Thyroid gland (tissue), 4 donors: ENCODE results near the gene MEN1. TPM values are rescaled to one million over a fixed set of nuclear protein-coding genes. Genes with fewer than 3 reads are reported as not detected.
A peak's percentile ranks its signal among the peaks of the same experiment; 100 is the strongest.

ENCODE experiments used
- DNase-seq, 2 donors: peaks; one replicate each; pipeline ENCODE4 v3.0.0-alpha.2; 2019
- H3K27ac ChIP-seq, 3 donors: fragments of 200-600 bp; sonication (generic); 1 replicate in 2 of 3; 2 replicates in 1 of 3; pipeline ENCODE4 v1.5.1; 2016 to 2019; ENCODE audit warnings: mild to moderate bottlenecking in 1 of 3, moderate library complexity in 1 of 3
- H3K27me3 ChIP-seq: fragments of 200-600 bp; sonication (generic); one replicate; pipeline ENCODE4 v1.5.1; 2019
- H3K36me3 ChIP-seq, 2 donors: fragments of 200-600 bp; sonication (generic); one replicate each; pipeline ENCODE4 v1.5.1; 2016 to 2019
- H3K4me1 ChIP-seq, 2 donors: fragments of 200-600 bp; sonication (generic); one replicate each; pipeline ENCODE4 v1.5.1; 2017 to 2019
- H3K4me3 ChIP-seq, 3 donors: fragments of 200-600 bp; sonication (generic); replicated peaks in 1 of 3; 1 replicate in 2 of 3; 2 replicates in 1 of 3; pipeline ENCODE4 v1.5.1; 2016; ENCODE audit warnings: mild to moderate bottlenecking in 1 of 3
- H3K9me3 ChIP-seq: fragments of 200-600 bp; sonication (generic); one replicate; pipeline ENCODE4 v1.5.1; 2017
- CTCF ChIP-seq, 6 experiments: fragments of 200-600 bp in 3 of 6; fragments of 450-650 bp in 3 of 6; sonication (generic) in 3 of 6; IDR thresholded peaks; one replicate each; pipeline ENCODE4 v1.5.1; 2016 to 2019; ENCODE audit warnings: antibody characterized with exemption in 6 of 6, mild to moderate bottlenecking in 2 of 6, inconsistent platforms in 1 of 6, moderate library complexity in 1 of 6
- POLR2A ChIP-seq, 2 donors: fragments of 450-650 bp; IDR thresholded peaks; one replicate each; pipeline ENCODE4 v1.6.1; 2017; ENCODE audit warnings: antibody characterized with exemption in 2 of 2, mild to moderate bottlenecking in 2 of 2, moderate library complexity in 1 of 2
- whole genome bisulfite sequencing, 2 donors: methylation state at CpG; one replicate each; pipeline ENCODE4 v1.1.5; 2017; 5-methylcytosine and 5-hydroxymethylcytosine counted together
- intact Hi-C: fragments of 100-400 bp; cut with DNase I; formaldehyde crosslinking; loops from one replicate; pipeline ENCODE4 v1.15.1; 2023
- total RNA-seq, 4 donors: library from RNA; depleted of rRNA; stranded (reverse); fragments of >200 nt; gene quantifications; one replicate each; pipeline ENCODE4 v1.2.3, GENCODE V29; 2016

MEN1 gene
- total RNA-seq, 4 donors from 2014 or later: 23.5 to 31.5 (median 25.1) TPM

- WGBS, 2 donors: 22 to 33% methylated on average over 3 of the region's 3 CpGs
- peaks cover 17 to 30% of the 10 kb centered on the region in 2 donors for H3K4me1 ChIP-seq
- no peak for DNase-seq
- intact Hi-C loops: no loop called here
- H3K9me3 ChIP-seq: no peaks in the 10 kb centered on the region
- peak overlapping the region in 2 of 3 donors; percentile 57 to 60 for H3K4me3 ChIP-seq
- no peak for TF ChIP-seq POLR2A (IDR thresholded peaks at IDR 0.05)
- no peak for TF ChIP-seq CTCF (IDR thresholded peaks at IDR 0.05)
- no peak overlapping the region for H3K27ac ChIP-seq
- no peaks in the 10 kb centered on the region for H3K27me3 ChIP-seq
- H3K36me3 ChIP-seq: peaks cover 43 to 44% of the 10 kb centered on the region in 2 donors
Measured at GRCh38 chr11:64776875-64777274, 33.5 kb downstream of the MEN1 start.

- Histone ChIP-seq H3K36me3 (peaks cover 47 to 48% of the 10 kb centered on the region in 2 donors), H3K4me3 (peak overlapping the region in 1 of 3 donors; percentile 60)
- intact Hi-C loops: no loop called here
Measured at GRCh38 chr11:64776425-64776824, 33.9 kb downstream of the MEN1 start.

GRCh38 chr11:64774144-64774543 lies 36.2 kb downstream of the MEN1 start:
- Histone ChIP-seq H3K4me3 (no peak overlapping the region), H3K27me3 (no peaks in the 10 kb centered on the region), H3K27ac (no peak overlapping the region), H3K36me3 (peaks cover 68 to 71% of the 10 kb centered on the region in 2 donors), H3K9me3 (no peaks in the 10 kb centered on the region), H3K4me1 (peaks cover 11 to 23% of the 10 kb centered on the region in 2 donors)
- DNase-seq: no peak
- WGBS, 2 donors: 85% methylated on average over 5 of the region's 5 CpGs
- intact Hi-C loops: no loop called here
- TF ChIP-seq POLR2A (IDR thresholded peaks at IDR 0.05): no peak
- no peak for TF ChIP-seq CTCF (IDR thresholded peaks at IDR 0.05)

More at GRCh38 chr11:64776425-64776824, 33.9 kb downstream of the MEN1 start:
- H3K4me1 ChIP-seq: peaks cover 17 to 30% of the 10 kb centered on the region in 2 donors
- H3K27ac ChIP-seq: no peak overlapping the region
- no peaks in the 10 kb centered on the region for H3K27me3 ChIP-seq
- no peak for DNase-seq
- 65 to 66% methylated on average over 6 of the region's 6 CpGs for WGBS, 2 donors
- TF ChIP-seq POLR2A (IDR thresholded peaks at IDR 0.05) (no peak), CTCF (IDR thresholded peaks at IDR 0.05) (no peak)
- no peaks in the 10 kb centered on the region for H3K9me3 ChIP-seq

- Histone ChIP-seq H3K4me1 (peaks cover 11 to 23% of the 10 kb centered on the region in 2 donors), H3K27ac (no peak overlapping the region)
- 76 to 79% methylated on average over 3 of the region's 3 CpGs for WGBS, 2 donors
Measured at GRCh38 chr11:64772303-64773018, 37.9 kb downstream of the MEN1 start.

More at GRCh38 chr11:64772303-64773018, 37.9 kb downstream of the MEN1 start:
- Histone ChIP-seq H3K36me3 (peaks cover 85 to 88% of the 10 kb centered on the region in 2 donors), H3K4me3 (no peak overlapping the region), H3K27me3 (no peaks in the 10 kb centered on the region), H3K9me3 (no peaks in the 10 kb centered on the region)
- TF ChIP-seq CTCF (IDR thresholded peaks at IDR 0.05): no peak
- no peak for DNase-seq
- intact Hi-C loops: no loop called here
